BE2C (cell line): Measurements from ENCODE around the gene INHA.
A peak's percentile ranks its signal among the peaks of the same experiment; 100 is the strongest.

Experiments
- DNase-seq: peaks from one replicate; pipeline ENCODE4 v3.0.0-alpha.2; 2020
- H3K27me3 ChIP-seq: fragments of 250-450 bp; sonication (Bioruptor Pico); 2 replicates; pipeline ENCODE4 v1.5.1; 2020; ENCODE audit warnings: mild to moderate bottlenecking
- H3K36me3 ChIP-seq: fragments of 250-450 bp; sonication (Bioruptor Pico); 2 replicates; pipeline ENCODE4 v1.5.1; 2020; ENCODE audit warnings: mild to moderate bottlenecking
- H3K4me1 ChIP-seq: fragments of 250-450 bp; sonication (Bioruptor Pico); 2 replicates; pipeline ENCODE4 v1.5.1; 2020
- H3K4me3 ChIP-seq: 2 replicates; pipeline ENCODE4 v1.5.1; 2011; ENCODE audit warnings: low read depth, low read length
- H3K9me3 ChIP-seq: fragments of 250-450 bp; sonication (Bioruptor Pico); 2 replicates; pipeline ENCODE4 v1.5.1; 2020
- TF ChIP-seq, protein P1 (sequence below): IDR thresholded peaks from 2 replicates; pipeline ENCODE4 v1.5.1; 2012; ENCODE audit warnings: mild to moderate bottlenecking, low read depth, low read length

INHA gene

DNA sequence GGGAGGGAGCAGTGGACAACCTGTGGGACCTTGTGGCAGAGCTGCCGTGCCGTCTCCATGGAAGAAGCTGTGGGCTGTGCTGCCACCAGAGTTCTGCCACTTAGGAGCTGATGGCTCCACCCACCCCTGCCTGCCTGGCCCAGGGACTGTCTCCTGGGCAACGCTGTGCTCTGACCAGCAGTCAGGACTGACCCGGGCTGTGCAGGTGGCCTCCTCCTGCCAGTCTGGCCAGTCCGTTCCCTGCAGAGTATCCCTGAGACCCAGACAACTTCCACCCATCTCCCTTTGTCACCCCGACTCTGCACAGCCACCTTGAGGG lies 45.1 kb upstream of the INHA start:
- H3K4me1 ChIP-seq, result peaks cover 55% of the 10 kb centered on the region
- TF ChIP-seq, protein P1, sequence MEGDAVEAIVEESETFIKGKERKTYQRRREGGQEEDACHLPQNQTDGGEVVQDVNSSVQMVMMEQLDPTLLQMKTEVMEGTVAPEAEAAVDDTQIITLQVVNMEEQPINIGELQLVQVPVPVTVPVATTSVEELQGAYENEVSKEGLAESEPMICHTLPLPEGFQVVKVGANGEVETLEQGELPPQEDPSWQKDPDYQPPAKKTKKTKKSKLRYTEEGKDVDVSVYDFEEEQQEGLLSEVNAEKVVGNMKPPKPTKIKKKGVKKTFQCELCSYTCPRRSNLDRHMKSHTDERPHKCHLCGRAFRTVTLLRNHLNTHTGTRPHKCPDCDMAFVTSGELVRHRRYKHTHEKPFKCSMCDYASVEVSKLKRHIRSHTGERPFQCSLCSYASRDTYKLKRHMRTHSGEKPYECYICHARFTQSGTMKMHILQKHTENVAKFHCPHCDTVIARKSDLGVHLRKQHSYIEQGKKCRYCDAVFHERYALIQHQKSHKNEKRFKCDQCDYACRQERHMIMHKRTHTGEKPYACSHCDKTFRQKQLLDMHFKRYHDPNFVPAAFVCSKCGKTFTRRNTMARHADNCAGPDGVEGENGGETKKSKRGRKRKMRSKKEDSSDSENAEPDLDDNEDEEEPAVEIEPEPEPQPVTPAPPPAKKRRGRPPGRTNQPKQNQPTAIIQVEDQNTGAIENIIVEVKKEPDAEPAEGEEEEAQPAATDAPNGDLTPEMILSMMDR, result no peak
- no peaks in the 10 kb centered on the region for H3K27me3 ChIP-seq

DNA sequence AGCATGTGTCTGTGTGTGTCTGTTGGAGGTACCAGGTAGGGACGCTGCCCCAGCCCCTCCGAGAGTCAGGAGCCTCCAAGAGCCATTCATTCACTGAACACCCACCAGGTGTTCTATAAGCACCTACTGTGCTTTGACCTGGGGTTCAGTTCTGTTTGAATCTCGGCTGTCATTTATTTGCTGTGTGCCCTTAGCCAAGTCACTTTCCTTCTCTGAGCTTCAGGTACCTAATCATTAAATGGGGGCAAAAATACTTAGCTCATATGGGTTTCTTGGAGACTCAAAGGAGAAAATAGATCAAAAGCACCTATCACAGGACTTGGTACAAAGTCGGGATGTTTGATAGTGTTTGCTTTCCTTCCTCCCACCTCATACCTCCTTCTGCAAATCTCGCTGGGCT lies 44.6 kb upstream of the INHA start:
- TF ChIP-seq, protein P1, result no peak
- H3K27me3 ChIP-seq, result no peaks in the 10 kb centered on the region
- peaks cover 55% of the 10 kb centered on the region for H3K4me1 ChIP-seq
- H3K36me3 ChIP-seq, result no peaks in the 10 kb centered on the region
- DNase-seq, result no peak
- no peaks in the 10 kb centered on the region for H3K9me3 ChIP-seq
- H3K4me3 ChIP-seq, result no peak overlapping the region; the same call in 1 of the 2 replicates

More for the DNA sequence above, 45.1 kb upstream of the INHA start:
- no peaks in the 10 kb centered on the region for H3K36me3 ChIP-seq
- H3K9me3 ChIP-seq, result no peaks in the 10 kb centered on the region
- peak overlapping the region; percentile 10 for H3K4me3 ChIP-seq
- peak; percentile 62 for DNase-seq

DNA sequence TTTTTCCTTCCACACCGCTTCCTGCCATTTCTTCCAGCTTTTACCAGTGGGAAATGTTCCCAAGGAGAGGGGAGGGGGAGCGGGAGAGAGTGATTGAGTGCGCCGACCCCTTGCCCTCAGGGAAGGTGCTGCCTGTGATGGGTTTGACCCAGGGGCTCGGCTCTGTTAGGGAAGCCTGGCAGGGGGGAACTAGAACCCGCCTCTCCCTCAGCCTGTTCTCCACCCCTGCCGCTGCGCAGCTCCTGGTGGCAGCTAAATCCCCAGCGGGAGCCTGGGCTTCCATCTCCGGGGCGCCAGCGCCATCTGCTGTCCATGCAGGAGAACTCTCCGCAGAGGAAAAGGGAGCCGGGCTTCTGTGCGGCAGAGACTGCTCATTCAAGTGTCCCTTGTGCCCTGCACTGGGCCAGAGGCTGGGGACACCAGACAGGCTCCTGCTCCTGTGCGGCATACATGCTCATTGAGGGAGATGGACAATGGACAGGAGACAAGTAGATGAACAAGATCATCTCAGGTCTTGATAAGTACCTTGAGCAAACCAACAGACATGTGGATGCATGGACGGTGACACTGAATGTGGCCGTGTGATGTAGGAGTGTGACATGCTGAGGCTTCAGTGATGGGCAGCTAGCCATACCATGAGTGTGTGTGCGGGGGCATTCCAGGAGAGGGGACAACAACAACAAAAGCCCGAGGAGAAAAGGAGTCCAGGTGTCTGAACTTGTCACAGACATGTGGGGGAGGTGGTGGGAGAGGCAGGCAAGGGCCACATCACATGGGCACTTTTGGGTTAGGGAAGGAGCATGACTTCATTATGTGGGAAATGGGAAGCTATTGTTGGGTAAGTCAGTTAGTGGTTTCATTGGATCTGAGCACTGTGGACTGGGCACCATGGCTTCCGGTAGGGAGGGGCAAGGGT lies 41.8 kb upstream of the INHA start:
- Histone ChIP-seq H3K36me3 (no peaks in the 10 kb centered on the region), H3K4me1 (peaks cover 33% of the 10 kb centered on the region), H3K9me3 (no peaks in the 10 kb centered on the region), H3K4me3 (no peak overlapping the region), H3K27me3 (no peaks in the 10 kb centered on the region)
- peak; percentile 93 for DNase-seq
- TF ChIP-seq, protein P1, result peak; percentile 98

DNA sequence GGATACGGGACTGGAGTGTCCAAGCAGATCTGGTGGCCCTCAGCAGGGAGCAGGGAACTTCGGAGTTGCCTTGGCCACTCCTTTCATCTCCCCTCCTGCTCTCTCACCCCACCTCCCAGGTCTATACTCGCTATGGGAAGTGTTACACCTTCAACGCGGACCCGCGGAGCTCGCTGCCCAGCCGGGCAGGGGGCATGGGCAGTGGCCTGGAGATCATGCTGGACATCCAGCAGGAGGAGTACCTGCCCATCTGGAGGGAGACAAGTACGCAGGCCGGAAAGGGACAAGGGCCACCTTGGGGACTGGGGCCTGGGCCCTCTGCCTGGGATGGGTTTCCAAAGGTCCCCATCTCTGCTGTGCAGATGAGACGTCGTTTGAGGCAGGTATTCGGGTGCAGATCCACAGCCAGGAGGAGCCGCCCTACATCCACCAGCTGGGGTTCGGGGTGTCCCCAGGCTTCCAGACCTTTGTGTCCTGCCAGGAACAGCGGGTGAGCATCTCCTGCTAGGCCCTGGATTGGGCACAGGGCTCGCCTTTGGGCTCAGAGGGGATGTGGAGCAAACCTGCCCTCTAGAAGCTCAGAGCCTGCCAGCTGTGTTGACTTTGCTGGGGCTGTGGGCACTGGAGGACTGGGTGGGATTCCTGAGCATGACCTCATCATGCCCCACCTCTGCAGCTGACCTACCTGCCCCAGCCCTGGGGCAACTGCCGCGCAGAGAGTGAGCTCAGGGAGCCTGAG lies 40.3 kb upstream of the INHA start:
- Histone ChIP-seq H3K36me3 (no peaks in the 10 kb centered on the region), H3K27me3 (no peaks in the 10 kb centered on the region), H3K9me3 (no peaks in the 10 kb centered on the region), H3K4me1 (peaks cover 19% of the 10 kb centered on the region), H3K4me3 (no peak overlapping the region)
- TF ChIP-seq, protein P1, result no peak
- no peak for DNase-seq

DNA sequence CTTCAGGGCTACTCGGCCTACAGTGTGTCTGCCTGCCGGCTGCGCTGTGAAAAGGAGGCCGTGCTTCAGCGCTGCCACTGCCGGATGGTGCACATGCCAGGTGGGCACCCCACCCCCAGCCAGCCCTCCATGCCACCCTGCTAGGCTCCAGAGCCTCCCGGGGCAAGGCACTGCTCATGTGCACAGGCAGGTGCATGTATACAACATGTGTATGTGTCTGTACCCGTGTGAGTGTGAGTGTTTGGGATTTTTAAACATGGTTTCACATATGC lies 39.8 kb upstream of the INHA start:
- Histone ChIP-seq H3K27me3 (no peaks in the 10 kb centered on the region), H3K4me3 (no peak overlapping the region), H3K9me3 (no peaks in the 10 kb centered on the region), H3K36me3 (no peaks in the 10 kb centered on the region), H3K4me1 (peaks cover 14% of the 10 kb centered on the region)
- TF ChIP-seq, protein P1, result no peak
- DNase-seq, result no peak
